NCI-H524 (cell line): ENCODE results near the gene VOPP1.
"Not testable (repeated sequence)": the region's sequence is repeated elsewhere in the genome, so short reads cannot be mapped to it uniquely, and the experiment has no call there.

ENCODE experiments used
- DNase-seq, 2 experiments: peaks; one replicate each; lab custom pipeline; 2025; lab: John Stamatoyannopoulos, UW

The VOPP1 gene, protein sequence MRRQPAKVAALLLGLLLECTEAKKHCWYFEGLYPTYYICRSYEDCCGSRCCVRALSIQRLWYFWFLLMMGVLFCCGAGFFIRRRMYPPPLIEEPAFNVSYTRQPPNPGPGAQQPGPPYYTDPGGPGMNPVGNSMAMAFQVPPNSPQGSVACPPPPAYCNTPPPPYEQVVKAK

DNA sequence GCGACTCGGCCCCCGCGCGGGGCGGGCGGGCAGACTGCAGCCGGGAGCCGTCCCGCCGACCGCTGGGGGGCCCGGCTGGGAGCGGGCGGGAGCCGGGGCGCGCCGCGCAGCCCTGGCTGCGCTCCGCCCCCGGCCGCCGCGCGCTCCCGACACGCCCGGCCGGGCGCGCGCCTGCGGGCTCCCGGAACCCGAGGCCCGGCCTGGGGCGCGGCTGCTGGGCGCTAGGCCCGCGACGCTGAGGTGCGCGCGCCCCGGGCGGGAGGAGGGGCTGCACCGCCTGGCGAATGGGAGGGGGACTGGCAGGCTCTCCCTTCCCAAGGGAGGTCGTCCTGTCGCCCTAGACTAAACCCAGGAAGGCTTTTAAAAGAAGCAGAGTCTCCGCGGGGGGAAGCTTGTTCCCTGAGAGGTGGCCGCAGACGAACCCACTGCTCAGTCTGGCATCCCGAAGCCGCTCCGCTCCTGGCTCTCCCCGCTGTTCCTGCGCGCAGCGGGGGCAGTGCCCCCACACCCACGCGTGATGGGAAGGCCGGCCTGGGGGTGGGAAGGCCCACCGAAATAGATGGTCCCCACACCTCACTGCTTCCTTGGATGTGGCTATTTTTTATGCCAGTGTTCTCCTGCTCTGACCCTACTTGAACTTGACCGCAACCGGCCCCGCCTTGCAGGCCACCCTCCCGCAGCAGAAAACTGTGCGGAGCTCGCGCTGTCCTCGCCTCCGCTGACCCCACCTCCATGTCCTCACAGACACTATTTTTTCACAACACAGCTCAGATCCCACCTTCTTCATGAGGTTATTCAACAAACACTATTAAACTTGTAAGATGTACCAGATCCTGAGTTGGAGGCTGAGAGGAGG, at the start of gene VOPP1:
Gene VOPP1 (minus strand): TSS at position 125 of the 856 bp plus-strand sequence. CDS start 178 bp downstream, outside the sequence.
- peak; percentile 27 to 76 for DNase-seq

DNA sequence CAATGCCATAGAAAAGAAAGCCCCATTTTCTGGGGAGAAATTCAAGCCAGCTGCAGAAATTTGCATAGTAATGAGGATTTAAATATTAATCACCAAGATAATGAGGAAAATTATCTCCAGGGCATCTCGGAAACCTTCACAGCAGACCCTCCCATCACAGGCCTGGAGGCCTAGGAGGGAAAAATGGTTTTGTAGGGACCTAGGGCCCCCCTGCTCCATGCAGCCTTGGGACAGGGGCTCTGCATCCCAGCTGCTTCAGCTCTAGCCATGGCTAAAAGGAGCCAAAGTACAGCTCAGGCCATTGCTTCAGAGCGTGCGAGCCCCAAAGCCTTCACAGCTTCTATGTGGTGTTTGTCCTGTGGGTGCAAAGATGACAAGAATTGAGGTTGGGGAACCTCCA, 46.6 kb upstream of the VOPP1 start:
- DNase-seq = no peak

DNA sequence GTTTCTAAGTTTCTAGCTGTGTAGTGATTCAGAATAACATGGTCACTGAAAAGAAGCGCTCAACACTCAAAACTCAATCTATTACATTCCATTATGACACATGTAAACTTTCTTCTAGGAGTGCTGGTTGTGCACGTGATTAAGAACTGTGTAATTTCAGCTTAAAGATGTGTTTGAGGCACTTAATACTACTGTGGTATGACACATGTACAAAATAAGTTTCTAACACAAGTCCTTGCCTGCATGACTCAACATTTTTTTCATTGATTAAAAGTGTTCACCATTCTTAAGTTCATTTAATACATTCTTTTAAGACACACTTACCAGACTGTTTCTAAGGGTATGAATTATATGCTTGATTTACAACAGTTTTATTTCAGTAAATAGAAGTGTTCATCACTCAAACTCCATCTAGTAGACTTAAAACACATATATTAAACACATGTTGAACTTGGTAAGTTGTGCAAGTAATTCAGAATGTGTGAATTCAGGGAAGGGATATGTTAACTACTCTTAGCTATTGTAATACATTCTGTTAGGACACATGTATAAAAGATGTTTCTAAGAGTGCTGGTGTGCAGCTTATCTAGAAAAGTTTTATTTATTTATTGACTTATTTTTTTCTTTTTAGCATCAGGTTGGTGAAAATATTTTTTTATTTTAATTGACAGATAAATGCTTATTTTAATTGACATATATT, 42.2 kb upstream of the VOPP1 start:
- DNase-seq = not testable (repeated sequence)

DNA sequence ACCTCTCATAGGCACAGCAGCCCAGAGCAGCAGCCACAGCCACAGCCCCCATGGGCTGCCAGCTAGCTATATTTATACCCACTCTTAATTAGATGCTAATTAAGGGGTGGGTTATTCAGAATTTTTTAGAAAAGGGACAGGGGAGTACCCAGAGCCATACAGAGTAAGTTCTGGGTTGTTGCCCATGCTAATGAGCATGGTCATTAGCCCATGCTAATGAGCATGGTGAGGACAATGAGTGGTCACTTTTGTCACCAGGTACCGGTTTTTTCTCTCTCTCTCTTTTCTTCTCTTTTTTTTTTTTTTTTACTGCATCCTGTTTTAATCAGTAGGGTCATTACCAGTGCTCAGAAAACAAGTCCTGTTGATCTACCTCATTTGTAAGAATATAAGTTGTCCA, 37.4 kb upstream of the VOPP1 start:
- not testable (repeated sequence) for DNase-seq

DNA sequence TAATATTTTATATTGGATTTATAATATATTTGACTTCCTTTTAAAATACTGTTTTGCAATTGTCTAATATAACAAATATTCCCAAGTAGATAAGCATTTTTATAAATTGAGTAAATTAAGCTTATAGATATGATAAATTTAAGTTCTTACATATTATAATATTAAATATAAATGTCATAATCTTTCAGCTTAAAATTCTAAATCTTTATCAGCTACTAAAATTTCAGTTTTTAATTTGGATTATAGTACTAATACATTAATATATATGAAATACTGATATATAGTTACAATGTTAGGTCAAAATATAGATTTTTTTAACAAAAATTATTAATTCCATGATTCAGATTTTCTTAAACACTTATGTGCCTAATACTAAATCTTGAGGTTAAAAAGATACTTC, 33.4 kb upstream of the VOPP1 start:
- not testable (repeated sequence) for DNase-seq

DNA sequence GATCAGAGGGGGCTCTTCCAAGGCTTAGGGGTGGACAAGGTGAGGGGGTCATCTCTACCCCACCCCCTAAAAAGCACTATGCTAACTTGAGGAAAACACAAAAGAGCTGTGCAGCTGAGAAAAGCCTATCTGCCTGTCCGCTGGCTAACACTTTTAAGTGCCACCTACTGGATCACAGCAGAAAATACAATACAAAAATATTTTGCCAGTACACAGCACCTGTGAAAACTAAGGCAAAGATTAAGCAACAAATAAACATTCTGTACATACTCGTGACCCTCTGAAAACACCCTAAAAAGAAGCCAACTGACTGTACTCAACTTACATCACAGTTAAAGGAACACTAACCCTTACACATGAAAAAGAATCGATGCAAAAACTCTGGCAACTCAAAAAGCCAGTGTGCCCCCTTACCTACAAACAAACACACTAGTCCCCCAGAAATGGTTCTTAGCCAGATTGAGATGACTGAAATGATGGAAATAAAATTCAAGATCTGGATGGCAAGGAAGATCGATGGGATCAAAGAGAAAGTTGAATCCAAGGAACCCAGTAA, 25.7 kb upstream of the VOPP1 start:
- not testable (repeated sequence) for DNase-seq

DNA sequence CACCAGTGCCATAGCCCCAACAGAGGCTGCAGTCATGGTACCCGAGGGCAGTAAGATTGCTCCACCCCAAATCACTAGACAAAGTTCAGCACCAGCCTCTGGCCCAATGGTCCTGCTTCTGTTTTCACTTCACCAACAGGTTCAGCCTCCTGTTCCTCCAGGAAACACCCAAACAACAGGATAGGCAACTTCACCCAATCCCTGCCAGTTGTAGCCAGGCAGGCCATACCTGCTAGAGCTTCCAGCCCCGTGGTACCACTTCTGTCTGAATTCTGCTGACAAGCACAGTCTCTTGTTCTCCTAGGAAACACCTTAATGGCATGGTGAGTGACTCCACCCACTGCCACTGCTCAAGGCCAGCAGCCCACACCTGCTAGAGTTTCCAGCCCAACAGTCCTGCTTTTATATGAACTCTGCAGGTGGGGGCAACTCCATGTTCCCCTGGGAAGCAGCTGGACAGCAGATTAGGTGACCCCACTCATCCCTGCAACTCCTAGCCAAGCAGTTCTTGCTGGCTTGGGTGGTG, 25.0 kb upstream of the VOPP1 start:
- not testable (repeated sequence) for DNase-seq

DNA sequence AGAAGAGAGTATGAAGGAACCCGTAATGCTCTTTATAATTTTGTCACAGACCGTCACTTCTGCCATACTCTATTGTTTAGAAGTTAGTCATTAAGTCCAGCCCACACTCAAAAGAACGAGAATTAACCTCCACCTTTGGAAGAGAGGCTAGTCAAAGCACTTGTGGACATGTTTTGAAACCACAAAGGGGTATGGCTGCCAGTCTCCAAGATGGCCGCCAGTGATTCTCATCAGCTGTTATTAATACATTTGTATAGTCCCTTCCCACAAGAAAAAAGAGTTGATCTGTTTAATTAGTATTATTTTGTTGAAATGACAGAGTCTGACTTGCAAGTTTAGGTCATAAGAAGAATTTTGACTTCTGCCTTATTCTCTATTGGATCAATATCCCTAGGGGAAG, 23.2 kb upstream of the VOPP1 start:
- no peak for DNase-seq

DNA sequence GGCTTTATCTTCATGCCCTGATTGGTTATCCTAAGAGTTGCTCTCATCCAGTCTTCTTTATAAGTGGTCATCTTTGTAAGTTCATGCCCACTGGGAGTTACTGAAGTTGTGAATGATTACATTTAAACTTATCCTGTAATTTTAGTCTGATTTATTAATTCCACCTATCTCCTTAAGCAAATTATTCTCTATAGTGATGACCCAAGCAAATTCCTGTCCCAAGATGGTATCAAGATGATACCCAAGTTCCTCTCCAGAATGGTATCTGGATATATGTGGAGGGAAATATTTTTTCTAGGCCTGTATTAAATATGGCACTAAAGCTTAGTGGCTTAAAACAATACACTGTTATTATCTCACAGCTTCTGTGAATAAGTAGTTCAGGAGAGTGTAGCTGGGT, 22.6 kb upstream of the VOPP1 start:
- DNase-seq = no peak

DNA sequence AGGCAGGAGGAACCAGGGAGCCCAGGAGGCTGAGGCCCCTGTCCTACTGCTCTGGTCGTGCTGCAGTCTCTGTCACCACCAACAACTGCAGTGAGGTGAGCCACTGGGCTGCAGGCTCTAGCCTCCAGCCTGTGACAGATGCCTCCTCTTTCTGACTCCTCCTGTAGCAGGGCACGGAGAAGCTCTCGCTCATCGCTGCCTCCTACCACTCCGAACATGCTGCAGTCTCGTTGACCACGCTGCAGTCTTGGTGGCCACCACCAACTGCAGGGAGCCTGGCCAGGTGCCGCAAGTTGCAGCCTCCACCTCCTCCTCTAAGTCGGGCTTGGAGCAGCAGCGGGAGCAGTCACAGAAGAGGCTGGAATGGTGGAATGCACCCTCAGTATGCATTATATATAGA, 22.1 kb upstream of the VOPP1 start:
- no peak for DNase-seq

DNA sequence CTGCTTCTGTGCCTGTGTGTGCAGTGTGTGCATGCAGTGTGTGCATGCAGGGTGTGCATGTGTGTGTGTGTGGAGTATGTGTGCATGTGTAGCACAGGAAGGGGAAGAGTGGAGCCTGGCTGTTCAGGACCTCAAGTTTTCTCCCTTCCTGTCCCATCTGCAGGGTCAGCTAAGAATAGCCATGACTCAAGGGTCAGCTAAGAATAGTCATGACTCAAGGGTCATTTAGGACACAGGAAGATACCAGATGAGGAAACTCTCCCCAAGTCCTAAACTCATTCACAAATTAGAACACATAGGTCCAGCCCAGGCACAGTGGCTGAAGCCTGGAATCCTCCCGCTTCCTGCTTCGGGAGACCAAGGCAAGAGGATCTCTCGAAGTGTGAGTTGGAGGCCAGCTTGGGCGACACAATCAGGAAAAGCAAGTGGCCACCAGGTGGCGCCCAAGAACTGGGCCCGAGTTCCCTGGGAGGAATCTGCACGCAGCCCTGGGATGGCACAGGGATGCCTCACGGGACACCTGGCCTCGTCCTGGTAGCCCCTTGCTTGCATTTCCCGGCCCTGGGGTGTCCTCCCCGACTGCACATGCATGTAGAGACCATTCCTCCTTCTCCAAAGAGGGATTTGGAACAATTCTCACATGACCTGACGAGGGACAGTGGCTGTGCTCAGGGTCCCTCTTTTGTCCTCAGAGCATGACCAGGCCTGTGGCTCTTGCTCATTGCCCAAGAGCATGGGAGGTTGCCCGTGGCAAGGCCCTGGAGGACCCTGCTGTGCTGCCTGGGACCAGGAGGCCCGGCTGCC, 21.4 kb upstream of the VOPP1 start:
- DNase-seq = peak; percentile 46 to 52

DNA sequence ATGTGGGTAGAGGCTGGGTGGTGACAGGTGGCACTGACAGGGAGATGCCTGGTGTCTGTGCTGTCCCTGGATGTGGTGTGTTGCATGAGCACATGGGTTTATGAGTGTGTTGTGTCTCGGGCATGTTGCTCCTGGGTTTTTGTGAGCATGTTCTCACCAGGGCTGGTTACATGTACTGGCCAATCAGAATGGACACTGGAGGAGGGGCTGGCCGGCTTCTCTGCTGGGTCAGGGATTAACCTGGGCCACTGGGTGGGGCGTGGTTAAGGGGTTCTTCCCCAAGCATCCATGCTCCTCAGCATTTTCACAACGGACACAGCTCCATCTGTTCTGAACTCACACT, 20.8 kb upstream of the VOPP1 start:
- DNase-seq = no peak

DNA sequence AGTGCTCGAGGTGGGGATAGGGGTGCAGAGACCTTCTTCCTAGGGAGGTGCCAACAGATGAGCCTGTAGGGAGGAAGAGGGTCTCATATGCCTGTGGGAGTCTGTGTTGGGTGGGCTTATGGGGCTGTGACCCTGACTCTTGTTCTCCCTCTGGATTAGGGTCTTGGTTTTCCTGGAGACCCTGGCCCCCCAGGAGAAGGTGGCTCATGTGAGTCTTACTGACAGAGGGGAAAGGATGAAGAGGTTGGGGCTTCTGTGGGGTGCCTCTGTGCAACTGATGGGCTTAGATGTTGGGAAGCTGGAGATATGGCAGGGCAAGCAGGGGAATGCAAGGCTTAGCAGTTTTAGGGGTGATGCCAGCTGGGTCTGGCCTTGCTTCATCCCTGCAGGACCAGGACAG, 20.2 kb upstream of the VOPP1 start:
- DNase-seq = no peak

DNA sequence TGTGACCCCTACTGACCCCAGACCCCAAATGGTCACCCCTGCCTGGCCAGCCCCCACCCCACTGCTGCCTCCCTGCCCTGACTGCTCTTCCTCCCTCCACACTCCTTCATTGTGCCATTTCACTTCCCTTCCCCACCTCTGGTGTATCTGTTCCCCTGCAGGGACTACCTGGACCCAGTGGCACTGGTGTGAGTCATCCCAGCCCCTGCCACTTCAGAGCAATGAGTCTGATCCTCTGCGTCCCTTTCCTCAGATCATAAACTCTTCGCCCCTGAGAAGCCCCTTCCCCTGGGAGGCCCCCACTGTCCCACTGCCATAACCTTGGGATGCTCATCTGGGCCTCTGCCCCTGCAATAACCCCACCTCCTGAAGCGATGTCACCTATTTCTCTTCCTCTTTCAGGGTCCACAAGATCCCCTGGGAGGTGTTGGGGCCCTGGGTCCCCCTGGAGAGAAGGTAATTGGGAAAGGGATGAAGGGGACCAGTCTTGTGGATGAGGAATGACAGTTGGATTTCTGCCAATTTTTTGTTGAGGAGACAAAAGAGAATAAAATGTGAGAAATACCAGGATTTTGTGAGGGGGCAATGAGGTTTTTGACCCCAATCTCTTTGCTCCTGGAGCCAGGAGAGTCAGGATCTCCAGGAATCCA, 19.1 kb upstream of the VOPP1 start:
- DNase-seq = no peak

DNA sequence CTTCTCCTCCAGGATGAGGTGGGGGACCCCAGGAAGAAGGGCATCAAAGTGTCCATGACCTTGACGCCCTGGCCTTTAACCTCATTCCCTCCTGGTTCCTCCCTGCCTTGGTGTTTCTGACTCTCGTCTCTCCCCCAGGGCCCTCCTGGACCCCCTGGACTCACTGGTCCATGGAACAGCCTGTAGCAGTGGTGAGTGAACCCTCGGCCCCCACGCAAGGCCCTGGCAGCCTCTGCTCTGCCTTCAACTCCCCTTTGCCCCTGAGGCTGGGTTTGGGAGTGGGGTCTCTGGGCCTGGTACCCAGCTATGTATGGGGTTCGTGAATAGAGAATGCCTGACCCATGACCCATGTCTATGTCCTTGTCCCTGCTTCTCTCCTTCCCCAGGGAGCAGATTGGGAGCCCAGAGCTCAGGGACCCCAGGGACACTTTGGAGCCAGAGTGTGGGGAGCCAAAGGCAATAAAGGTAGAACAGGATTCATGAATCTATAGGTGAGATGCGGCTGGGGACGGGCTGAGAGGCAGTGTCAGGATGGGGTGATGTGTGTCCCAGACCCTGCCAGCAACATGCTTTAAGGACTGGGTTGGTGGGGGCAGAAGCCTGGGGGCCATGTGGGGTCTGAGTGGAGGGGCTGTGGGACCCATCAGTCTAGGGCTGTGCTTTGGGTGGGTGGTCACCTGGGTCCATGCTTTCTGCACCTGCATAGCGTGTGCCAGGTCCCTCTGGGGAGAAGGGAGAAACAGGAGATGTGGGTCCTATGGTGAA, 18.4 kb upstream of the VOPP1 start:
- DNase-seq = no peak

DNA sequence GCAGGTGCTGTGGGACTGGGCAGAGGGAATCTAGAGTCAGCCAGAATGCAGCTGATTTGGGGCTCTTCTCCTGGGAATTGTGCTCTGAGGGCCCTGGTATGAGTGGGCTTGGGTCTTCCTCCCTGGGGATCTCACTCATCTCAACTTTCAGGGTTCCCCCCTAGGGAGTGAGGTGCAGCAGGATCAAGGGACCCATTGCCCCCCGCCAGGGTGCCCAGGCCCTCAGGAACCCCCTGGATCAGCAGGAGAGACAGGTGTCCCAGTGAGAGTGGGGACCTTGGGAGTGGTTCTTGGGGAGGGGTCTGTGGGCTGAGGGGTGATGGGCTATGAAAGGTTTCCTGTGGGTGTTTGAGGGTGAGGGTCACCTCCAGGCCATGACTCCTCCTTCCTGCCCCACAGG, 17.6 kb upstream of the VOPP1 start:
- DNase-seq = no peak

DNA sequence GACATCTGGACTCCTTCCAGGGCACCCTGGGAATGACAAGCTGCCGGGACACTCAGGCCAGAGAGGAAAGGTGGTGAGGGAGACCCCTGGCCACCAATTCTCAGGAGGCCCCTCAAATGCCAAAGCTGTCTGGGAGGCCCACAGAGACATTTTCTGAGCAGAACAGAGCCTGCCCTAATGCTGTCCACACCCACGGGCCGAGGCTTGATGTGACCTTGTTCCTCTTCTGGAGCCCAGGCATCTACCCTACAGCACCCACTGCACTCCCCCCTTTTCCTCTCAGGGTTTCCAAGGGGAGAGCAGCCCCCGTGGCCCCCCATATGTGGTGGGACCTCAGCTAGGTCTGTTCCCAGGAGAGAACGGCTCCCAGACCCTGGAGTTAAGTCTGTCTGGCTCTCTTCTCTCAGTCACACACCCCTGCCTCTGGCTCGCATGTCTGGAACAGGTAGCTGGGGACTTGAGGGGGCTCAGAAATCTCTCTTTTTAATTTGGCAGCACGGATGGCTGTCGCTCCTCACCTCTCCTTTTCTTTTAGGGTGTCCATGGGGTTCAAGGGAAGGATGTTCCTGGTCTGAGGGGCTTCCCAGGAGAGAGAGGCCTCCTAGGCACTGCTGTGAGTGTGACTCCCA, 16.8 kb upstream of the VOPP1 start:
- DNase-seq = no peak

DNA sequence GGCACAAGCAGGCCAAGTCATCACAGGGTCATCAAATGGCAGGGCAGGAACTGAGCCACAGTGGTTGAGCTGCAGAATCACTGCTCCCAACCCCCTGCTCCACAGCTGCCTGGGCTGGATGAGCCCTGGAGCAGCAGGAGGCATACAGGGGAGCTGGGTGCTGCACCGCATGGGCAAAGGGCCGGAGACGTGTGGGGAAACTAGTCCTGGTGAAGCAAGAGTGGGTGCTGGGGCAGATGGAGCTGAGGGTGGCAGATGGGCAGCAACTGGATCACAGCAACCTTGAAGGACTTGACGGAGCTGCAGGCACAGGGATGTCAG, 16.0 kb upstream of the VOPP1 start:
- DNase-seq = peak; percentile 28 to 79

DNA sequence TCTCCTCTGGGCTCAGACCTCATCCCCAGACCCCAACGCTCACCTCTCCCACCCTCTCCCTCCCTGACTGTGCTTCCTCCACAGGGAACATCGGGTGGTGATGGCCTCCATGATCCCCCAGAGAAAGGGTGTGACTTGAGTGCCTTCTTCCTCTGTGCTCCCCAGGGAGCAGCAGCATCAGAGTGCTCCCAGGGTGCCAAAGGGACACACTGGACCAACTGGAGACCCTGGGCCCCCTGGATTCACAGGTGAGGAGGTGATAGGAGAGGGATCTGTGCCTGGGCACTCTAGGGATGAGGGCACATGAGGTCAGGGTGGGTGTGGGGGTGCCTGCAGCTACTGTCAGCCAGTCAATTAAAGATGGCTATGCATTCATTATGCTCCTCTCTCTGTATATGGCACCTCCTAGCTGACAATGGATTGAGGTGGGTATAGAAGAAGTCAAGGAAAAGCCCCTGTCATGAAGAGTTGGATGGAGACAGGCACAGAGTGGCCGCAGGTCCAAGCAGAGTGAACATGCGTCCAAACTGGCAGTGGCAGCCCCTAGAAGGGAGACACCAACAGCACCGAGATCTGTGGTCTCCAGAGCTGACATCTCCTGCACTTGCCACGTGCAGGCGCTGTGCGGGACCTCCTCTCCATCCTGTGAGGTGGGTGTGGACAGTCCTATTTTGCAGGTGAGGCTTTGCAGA, 15.5 kb upstream of the VOPP1 start:
- no peak for DNase-seq
